K562 (cell line): ENCODE results near the gene CLCN1. TPM values are rescaled to one million over a fixed set of nuclear protein-coding genes. Genes with fewer than 3 reads are reported as not detected.

Source experiments
- CCNT2 ChIP-seq: IDR thresholded peaks from 2 replicates; pipeline ENCODE4 v1.6.1; 2011; ENCODE audit warnings: borderline replicate concordance, low read depth, mild to moderate bottlenecking, moderate library complexity, mixed read lengths, low read length; ENCODE audit not compliant: insufficient read length; ENCODE audit errors: extremely low read depth
- DPF2 ChIP-seq: fragments of 450-650 bp; IDR thresholded peaks from 2 replicates; pipeline ENCODE4 v1.6.1; 2016
- NR3C1 ChIP-seq: sonication (generic); formaldehyde crosslinking; IDR thresholded peaks from 2 replicates; pipeline ENCODE4 v1.8.1; 2022; ENCODE audit warnings: missing genetic modification reagents
- PHTF2 ChIP-seq: fragments of 250-450 bp; sonication (Bioruptor Pico); IDR thresholded peaks from 2 replicates; pipeline ENCODE4 v1.5.0; 2021; ENCODE audit warnings: mild to moderate bottlenecking
- POLR2A ChIP-seq: fragments of 450-650 bp; conservative IDR thresholded peaks from 2 replicates; pipeline ENCODE4 v1.6.1; 2016
- RBFOX2 ChIP-seq: fragments of 200-400 bp; formaldehyde crosslinking; IDR thresholded peaks from 2 replicates; pipeline ENCODE4 v1.6.1; 2017; ENCODE audit warnings: low read depth, mild to moderate bottlenecking, low read length, moderate library complexity
- ZNF174 ChIP-seq: fragments of 250-450 bp; sonication (Bioruptor Pico); IDR thresholded peaks from 2 replicates; pipeline ENCODE4 v1.4.0; 2020; ENCODE audit warnings: mild to moderate bottlenecking
- ZNF766 ChIP-seq: fragments of 200-800 bp; sonication (Bioruptor generic); conservative IDR thresholded peaks from 2 replicates; pipeline ENCODE4 v1.6.1; 2016; ENCODE audit warnings: missing genetic modification characterization, missing compliant biosample characterization
- polyA plus RNA-seq, 8 experiments: library from polyadenylated mRNA; depleted of rRNA in 4 of 8; stranded (reverse) in 5 of 8; unstranded in 3 of 8; fragments of >200 nt; fragmentation: Nextera tagmentation in 2 of 8; fragmentation: Illumina TruSeq in 1 of 8; extraction: Ambion mirVana in 2 of 8; extraction: Trizol in 1 of 8; gene quantifications; 2 replicates each; pipeline versions ENCODE4 v1.2.1 to v1.2.3, GENCODE V29; 2011 to 2014; ENCODE audit warnings: inconsistent platforms in 1 of 8, missing spikeins in 1 of 8
- total RNA-seq, 7 experiments: library from RNA; depleted of rRNA in 6 of 7; stranded (reverse); fragments of >200 nt in 6 of 7; fragmentation: Illumina TruSeq in 2 of 7; extraction: Trizol in 2 of 7; gene quantifications; 2 replicates each; pipeline versions ENCODE4 v1.2.1 to v1.2.3, GENCODE V29; 2011 to 2021; ENCODE audit warnings: low replicate concordance in 1 of 7
- TF ChIP-seq, protein P1 (sequence below), 2 experiments: fragments of 450-650 bp; formaldehyde crosslinking in 1 of 2; IDR thresholded peaks; 2 replicates each; pipeline versions ENCODE4 v1.4.0 to v1.6.1; 2014 to 2020; ENCODE audit warnings: mild to moderate bottlenecking in 2 of 2, borderline replicate concordance in 1 of 2, low read depth in 1 of 2

The CLCN1 gene
- total and polyA plus RNA-seq, 9 of the 15 experiments (the other 6 are each of a cell fraction or from before 2014, with no cell fraction given), result 0.01 to 0.11 (median 0.04) TPM; not detected in 4

DNA sequence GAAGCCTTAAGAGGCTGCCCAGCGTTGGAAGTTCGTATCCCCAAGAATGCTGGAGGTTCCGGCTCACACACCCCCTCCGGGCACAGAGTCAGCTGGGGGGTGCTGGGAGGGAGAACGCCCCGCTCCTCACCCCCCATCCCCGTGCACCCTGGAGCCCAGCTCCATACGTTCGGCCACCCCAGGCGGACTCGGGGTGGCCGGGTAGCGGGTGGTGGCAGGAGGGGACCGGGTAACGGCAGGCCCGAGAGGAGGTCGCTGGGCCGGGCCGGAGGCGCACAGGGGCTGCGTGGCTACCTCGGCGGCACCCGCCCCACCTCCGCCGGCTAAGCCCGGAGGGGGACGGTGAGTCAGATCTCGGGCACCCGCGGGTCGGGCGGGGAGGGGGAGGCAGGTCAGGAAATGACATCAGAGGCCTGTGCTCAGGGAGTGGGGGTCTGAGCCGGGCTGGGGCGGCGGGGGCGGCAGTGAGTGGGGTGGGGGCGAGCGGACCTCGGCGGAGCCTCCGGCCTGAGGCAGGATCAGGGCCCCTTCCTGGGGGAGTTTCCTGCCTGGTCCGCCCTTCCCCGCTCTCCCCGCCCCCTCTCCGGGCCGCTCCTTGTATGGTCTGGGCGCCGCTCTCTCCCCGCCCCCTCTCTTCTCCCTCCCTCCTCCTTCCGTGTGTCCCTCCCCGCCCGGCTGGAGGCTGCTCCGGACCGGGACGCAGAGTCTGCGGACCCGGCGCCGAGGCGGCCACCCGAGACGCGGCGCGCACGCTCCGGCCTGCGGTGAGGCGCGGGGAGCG is 64.9 kb downstream of the CLCN1 start, which contains the start of gene ZYX (continued):
- TF ChIP-seq, protein P1, sequence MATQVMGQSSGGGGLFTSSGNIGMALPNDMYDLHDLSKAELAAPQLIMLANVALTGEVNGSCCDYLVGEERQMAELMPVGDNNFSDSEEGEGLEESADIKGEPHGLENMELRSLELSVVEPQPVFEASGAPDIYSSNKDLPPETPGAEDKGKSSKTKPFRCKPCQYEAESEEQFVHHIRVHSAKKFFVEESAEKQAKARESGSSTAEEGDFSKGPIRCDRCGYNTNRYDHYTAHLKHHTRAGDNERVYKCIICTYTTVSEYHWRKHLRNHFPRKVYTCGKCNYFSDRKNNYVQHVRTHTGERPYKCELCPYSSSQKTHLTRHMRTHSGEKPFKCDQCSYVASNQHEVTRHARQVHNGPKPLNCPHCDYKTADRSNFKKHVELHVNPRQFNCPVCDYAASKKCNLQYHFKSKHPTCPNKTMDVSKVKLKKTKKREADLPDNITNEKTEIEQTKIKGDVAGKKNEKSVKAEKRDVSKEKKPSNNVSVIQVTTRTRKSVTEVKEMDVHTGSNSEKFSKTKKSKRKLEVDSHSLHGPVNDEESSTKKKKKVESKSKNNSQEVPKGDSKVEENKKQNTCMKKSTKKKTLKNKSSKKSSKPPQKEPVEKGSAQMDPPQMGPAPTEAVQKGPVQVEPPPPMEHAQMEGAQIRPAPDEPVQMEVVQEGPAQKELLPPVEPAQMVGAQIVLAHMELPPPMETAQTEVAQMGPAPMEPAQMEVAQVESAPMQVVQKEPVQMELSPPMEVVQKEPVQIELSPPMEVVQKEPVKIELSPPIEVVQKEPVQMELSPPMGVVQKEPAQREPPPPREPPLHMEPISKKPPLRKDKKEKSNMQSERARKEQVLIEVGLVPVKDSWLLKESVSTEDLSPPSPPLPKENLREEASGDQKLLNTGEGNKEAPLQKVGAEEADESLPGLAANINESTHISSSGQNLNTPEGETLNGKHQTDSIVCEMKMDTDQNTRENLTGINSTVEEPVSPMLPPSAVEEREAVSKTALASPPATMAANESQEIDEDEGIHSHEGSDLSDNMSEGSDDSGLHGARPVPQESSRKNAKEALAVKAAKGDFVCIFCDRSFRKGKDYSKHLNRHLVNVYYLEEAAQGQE (IDR thresholded peaks at IDR 0.05; ENCODE audit: borderline replicate concordance), result 0 out of 2 replicates have a peak, but pooled peaks have one; percentile 12
- TF ChIP-seq, protein P1 (CRISPR knock-in tag; IDR thresholded peaks at IDR 0.05; ENCODE audit: low read depth), result 0 out of 2 replicates have a peak, but pooled peaks have one; percentile 73
- TF ChIP-seq DPF2 (peak; percentile 78; the same call in 1 of the 2 replicates), NR3C1 (CRISPR knock-in tag) (0 out of 2 replicates have a peak, but pooled peaks have one; percentile 42), PHTF2 (CRISPR knock-in tag) (no peak), RBFOX2 (peak; percentile 90), CCNT2 (peak; percentile 43), ZNF174 (CRISPR knock-in tag) (no peak), POLR2A (peak; percentile 90), ZNF766 (CRISPR knock-in tag) (no peak)
